Right forelimb (tissue), 1 donor: ENCODE measurements around the gene TRAK1.

Source experiments
- DNase-seq: peaks from one replicate; pipeline ENCODE4 v3.0.0-alpha.2; 2018

Gene TRAK1

DNA sequence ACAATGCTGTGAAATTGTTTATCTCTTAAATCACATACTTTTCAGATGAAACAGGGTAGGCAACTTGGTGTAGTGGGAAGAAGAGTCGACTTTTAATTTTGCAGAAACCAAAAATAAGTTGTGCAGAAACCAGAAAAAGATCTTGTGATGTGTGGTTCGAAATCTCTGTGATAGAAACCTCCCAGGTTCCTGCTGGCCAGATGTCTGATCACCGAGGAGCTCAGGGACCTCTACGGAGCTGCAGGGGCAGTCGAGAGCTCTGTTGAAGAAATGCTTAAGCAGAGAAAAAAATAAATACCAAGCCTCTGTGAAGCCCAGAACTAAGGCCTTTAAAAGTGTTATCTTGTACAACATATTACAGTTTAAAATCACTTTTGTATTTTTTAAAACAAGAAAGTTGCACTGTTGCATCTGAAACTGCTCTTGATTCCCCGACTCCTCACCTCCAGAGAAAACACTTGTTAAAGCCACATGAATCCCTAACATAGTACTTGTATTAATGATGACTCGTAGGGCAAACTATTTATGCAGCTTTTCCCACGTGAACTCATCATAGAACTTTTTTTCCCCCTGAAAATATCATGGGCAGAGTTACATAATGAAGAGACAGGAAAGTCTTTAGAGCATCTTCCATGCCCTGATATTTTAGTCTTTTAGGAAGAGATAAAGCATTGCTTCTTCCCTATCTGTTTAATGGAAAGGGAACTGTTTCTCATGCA lies 123.6 kb downstream of the TRAK1 start:
- no peak for DNase-seq

- no peak for DNase-seq
These were observed 125.1 kb downstream of the TRAK1 start for GRCh38 chr3:42216302-42216701.

DNA sequence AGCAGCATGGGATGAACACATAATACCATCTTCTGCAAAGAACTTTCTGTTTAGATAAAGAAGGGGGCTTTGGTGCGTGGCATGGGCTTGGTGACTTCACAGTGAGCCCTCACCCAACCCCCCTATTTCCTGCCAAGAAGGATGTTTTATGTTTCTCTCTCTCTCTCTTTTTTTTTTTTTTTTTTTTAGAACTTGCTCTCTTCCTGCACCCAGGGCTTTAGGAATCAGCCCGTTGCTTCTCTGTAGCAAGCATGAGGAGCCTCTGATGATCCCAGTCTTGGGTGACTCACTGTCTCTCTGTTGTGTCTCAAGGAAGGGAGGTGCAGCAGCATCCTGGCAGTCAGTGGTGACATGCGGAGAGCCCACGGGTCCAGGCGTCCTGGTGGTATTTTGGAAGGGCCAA lies 125.8 kb downstream of the TRAK1 start:
- DNase-seq, result no peak

DNA sequence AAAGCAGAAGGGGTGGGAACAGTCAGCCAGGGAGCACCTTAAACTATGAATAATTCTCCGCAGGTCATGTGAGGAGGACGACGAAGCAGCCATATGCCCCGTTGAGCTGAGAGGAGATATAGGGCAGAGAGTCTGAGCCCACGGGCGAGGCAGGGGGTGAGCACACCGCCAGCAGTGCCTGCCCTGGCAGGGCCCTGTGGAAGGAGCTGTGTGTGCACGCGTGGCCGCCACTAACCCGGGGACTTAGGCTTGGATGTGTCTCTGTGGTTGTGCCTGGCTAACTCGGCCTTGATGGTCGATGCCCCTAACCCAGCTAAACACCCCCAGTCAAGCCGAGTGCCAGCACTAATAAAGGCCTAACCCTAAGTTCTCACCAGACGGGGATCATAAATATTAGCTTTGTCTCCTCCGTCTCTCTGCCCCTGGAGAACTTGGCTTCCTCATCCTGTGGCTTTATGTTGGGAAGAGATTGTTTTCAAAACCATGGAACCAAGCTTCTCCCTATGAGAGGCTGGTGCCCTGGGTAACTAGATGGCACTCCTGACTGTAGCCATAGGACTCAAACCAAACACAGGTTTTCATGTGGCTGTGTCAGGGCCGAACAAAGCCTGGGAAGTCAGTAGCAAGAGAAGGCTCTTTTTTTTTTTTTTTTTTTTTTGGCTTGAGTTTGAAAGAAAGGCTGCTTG lies 129.4 kb downstream of the TRAK1 start:
- no peak for DNase-seq

DNA sequence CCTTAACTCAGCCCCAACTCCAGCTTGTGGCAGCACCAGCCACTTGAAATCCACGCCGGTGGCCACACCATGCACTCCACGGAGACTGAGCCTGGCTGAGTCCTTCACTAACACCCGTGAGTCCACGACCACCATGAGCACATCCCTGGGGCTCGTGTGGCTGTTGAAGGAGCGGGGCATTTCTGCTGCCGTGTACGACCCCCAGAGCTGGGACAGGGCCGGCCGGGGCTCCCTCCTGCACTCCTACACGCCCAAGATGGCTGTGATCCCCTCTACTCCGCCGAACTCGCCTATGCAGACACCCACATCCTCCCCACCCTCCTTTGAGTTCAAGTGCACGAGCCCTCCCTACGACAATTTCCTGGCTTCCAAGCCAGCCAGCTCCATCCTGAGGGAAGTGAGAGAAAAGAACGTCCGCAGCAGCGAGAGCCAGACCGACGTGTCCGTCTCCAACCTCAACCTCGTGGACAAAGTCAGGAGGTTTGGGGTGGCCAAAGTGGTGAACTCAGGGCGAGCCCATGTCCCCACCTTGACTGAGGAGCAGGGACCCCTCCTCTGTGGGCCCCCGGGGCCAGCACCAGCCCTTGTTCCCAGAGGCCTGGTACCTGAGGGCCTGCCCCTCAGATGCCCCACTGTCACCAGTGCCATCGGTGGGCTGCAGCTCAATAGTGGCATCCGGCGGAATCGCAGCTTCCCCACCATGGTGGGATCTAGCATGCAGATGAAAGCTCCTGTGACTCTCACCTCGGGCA lies 132.0 kb downstream of the TRAK1 start:
- DNase-seq, result no peak

- no peak for DNase-seq
These were observed 133.0 kb downstream of the TRAK1 start for GRCh38 chr3:42224178-42224577.

GRCh38 chr3:42224658-42225421 lies 133.7 kb downstream of the TRAK1 start:
- DNase-seq, result no peak

GRCh38 chr3:42225486-42226363 lies 134.6 kb downstream of the TRAK1 start:
- DNase-seq, result no peak

GRCh38 chr3:42226470-42227425 lies 135.6 kb downstream of the TRAK1 start:
- no peak for DNase-seq

DNA sequence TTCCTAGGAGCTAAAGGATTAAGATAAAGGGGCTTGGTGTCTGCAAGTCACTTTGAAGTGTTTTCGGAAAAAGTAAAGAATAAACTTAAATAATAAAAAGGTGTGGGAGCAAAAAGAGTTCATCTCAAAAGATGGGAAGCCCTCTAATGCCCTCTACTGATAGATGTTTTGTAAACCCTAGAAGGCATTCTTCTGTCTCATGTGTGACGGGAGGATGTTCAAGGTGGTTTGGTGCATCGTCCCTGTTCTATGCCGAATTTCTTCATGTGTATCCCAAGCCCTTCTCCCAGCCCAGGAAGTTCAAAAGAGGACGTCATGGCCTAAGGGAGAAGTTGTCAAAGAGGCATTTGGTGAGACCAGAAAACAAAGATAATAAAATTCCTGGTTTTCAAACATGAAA lies 137.6 kb downstream of the TRAK1 start:
- DNase-seq, result no peak

GRCh38 chr3:42229266-42229941 lies 138.2 kb downstream of the TRAK1 start:
- no peak for DNase-seq

DNA sequence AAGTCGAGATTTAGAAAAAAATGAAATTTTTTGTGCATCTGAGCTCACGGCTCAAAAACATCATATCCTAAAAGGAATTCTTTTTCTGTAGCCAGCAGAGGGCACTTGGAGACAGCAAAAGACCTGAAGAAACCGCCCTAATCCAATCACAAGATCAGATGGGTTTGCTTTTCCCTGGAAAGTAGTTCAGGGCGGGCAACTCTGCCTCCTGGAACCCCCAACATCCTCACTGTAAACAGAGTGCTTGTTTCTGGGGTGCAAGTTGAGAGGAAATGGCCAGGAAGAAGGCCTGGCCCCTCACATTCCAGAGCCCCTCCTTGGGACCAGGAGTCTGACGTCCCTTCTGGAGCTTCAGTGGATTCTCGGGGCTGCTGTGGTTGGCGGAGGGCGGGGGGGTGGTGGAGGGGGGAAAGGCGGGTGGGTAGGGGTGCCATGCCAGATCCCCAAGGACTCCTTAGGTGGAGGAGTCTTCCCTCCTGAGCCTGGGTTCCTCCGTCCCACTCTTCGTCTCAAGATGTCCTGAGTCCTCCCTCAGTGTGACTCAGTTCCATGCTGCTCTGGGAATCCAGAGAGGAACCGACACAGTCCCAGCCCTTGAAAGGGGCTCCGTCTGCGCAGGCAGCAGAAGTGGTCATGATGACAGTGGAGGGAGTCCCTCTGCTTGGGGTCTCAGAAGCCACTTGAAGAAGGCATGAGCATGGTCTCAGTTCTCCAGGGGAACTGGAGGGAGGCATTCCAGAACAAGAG lies 139.0 kb downstream of the TRAK1 start:
- no peak for DNase-seq

DNA sequence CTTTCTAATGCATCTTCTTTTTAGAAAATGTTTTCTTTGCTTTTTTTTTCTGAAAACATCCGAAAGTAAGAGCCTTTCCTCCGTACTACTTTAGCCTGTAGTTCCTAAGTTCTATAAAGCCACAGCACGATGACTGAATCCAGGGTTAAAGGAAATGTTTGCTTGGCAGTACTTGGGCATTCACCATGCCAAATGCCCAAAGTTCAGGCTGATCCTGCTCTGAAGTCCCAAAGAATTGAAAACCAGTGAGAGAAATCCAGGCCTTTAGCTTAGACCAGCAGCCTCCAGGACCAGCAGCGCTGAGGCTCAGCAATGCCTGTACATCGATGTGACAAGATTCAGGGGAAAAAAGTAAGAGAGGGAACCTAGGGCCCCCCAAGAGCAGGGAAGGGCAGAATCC lies 139.7 kb downstream of the TRAK1 start:
- DNase-seq, result no peak

- DNase-seq, result no peak
These were observed 144.4 kb downstream of the TRAK1 start for GRCh38 chr3:42235532-42235931.

DNA sequence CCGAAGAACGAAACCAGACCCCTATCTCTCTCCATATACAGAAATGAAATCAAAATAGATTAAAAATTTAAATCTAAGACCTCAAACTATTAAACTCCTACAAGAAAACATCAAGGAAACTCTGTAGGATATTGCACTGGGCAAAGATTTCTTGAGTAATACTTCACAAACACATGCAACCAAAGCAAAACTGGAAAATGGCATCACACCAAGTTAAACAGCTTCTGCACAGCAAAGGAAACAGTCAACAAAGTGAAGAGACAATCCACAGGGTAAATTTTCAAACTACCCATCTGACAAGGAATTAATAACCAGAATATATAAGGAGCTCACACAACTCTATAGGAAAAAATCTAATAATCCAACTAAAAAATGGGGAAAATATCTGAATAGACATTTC lies 145.5 kb downstream of the TRAK1 start:
- no peak for DNase-seq

DNA sequence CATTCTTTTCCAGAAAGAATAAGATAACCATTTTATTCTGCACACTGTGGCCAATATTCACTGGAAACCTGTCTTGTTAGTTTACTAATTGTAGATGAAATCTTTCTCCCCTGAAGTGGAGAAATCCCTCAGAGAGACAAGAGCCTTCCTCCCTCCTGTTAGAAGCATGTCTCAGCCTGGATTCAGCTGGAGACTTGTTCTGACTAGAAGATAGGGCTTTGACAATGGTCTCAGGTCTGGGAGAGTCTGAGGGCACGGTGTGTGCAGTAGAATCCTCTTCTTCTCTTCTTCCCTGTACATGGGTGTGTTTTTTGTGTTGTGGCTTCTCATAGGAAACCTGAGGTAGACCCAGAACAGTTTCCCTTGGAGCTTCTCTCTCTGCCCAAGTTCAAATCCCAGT lies 154.9 kb downstream of the TRAK1 start:
- no peak for DNase-seq

DNA sequence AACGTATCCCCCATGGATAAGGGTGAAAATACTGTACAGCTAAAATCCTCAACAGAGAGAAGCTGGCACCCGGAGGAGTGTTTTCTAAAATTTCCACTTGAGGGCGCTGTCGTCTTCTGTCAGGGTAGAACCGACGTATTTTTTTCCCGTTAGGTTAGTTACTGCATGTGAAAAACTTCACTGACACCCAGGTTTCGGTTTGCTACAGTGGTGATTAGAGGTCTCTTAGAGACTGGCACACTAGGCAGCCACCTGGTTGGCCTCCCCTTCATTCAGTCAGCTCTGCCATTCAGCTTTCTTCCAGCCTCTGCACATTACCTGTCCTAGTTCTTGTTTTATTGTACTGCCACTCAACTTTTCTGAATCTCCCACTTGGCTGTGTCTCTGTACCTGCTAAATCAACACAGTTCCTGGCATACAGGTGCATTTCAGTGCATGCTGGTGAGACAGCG lies 156.4 kb downstream of the TRAK1 start:
- DNase-seq, result peak; percentile 72

DNA sequence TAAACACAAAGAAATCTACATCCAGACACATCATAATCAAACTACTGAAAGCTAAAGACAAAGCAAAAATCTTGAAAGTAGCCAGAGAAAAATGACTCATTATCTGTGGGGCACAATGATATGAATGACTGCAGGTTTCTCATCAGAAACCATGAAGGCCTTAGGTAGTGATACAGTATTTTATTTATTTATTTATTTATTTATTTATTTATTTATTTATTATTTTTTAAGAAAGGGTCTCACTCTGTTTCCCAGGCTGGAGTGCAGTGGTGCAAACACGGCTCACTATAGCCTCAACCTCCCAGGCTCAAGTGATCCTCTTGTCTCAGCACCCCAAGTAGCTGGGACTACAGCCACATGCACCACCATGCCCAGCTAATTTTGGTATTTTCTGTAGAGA lies 159.6 kb downstream of the TRAK1 start:
- no peak for DNase-seq

- no peak for DNase-seq
These were observed 163.4 kb downstream of the TRAK1 start for GRCh38 chr3:42254566-42254965.
